Gastroesophageal sphincter (tissue), 4 donors: Measurements from ENCODE around the gene RAD51B. TPM values are rescaled to one million over a fixed set of nuclear protein-coding genes. Genes with fewer than 3 reads are reported as not detected.

Experiments used
- ATAC-seq: fragments of 150-250 bp; one replicate; pipeline ENCODE4 v1.9.1; 2016; ENCODE audit warnings: mild to moderate bottlenecking, moderate library complexity
- H3K27ac ChIP-seq, 4 donors: fragments of 200-600 bp; sonication (generic) in 3 of 4; 1 replicate in 3 of 4; 2 replicates in 1 of 4; pipeline ENCODE4 v1.5.1; 2016 to 2019
- H3K27me3 ChIP-seq: fragments of 200-600 bp; sonication (generic); one replicate; pipeline ENCODE4 v1.5.1; 2019
- H3K36me3 ChIP-seq, 2 donors: fragments of 200-600 bp; sonication (generic); one replicate each; pipeline ENCODE4 v1.5.1; 2019; ENCODE audit warnings: control low read depth in 1 of 2
- H3K4me1 ChIP-seq, 3 donors: fragments of 200-600 bp; sonication (generic); 1 replicate in 2 of 3; 2 replicates in 1 of 3; pipeline ENCODE4 v1.5.1; 2016 to 2019; ENCODE audit warnings: control low read depth in 2 of 3
- H3K4me3 ChIP-seq, 2 donors: fragments of 200-600 bp; sonication (generic); one replicate each; pipeline ENCODE4 v1.5.1; 2019; ENCODE audit warnings: mild to moderate bottlenecking in 1 of 2, moderate library complexity in 1 of 2
- H3K9me3 ChIP-seq, 3 donors: fragments of 200-600 bp; sonication (generic); one replicate each; pipeline ENCODE4 v1.5.1; 2017 to 2019; ENCODE audit warnings: control low read depth in 2 of 3
- CTCF ChIP-seq, 4 experiments: fragments of 200-600 bp in 2 of 4; fragments of 450-650 bp in 2 of 4; sonication (generic) in 1 of 4; IDR thresholded peaks; one replicate each; pipeline ENCODE4 v1.5.1; 2017 to 2019; ENCODE audit warnings: antibody characterized with exemption in 4 of 4, mild to moderate bottlenecking in 2 of 4, moderate library complexity in 2 of 4
- EP300 ChIP-seq: sonication (generic); formaldehyde crosslinking; IDR thresholded peaks from one replicate; pipeline ENCODE4 v1.6.1; 2017; ENCODE audit warnings: antibody characterized with exemption, mild to moderate bottlenecking
- POLR2A ChIP-seq, 2 donors: fragments of 450-650 bp; IDR thresholded peaks; one replicate each; pipeline ENCODE4 v1.6.1; 2017; ENCODE audit warnings: antibody characterized with exemption in 2 of 2, mild to moderate bottlenecking in 2 of 2, moderate library complexity in 1 of 2
- POLR2AphosphoS5 ChIP-seq: sonication (generic); formaldehyde crosslinking; IDR thresholded peaks from one replicate; pipeline ENCODE4 v1.6.1; 2017; ENCODE audit warnings: antibody characterized with exemption
- WGBS, 2 donors: methylation state at CpG; one replicate each; pipeline ENCODE4 v1.1.5; 2018; ENCODE audit warnings: low coverage in 1 of 2; 5-methylcytosine and 5-hydroxymethylcytosine counted together
- total RNA-seq, 4 donors: library from RNA; depleted of rRNA; stranded (reverse); fragments of >200 nt; gene quantifications; one replicate each; pipeline ENCODE4 v1.1.0, GENCODE V29; 2016

RAD51B gene
- total RNA-seq, 4 donors from 2014 or later = 5.1 to 7.0 (median 6.0) TPM

- H3K36me3 ChIP-seq = no peaks in the 10 kb centered on the region
- H3K27ac ChIP-seq = no peak overlapping the region
- H3K4me3 ChIP-seq = no peak overlapping the region
- no peaks in the 10 kb centered on the region for H3K27me3 ChIP-seq
- peaks cover 0 to 59% (median 10%) of the 10 kb centered on the region in 3 donors for H3K4me1 ChIP-seq
- no peak for TF ChIP-seq EP300
- no peak for TF ChIP-seq POLR2A (IDR thresholded peaks at IDR 0.05)
- TF ChIP-seq POLR2AphosphoS5 = no peak
- TF ChIP-seq CTCF (IDR thresholded peaks at IDR 0.05) = no peak
- no peaks in the 10 kb centered on the region for H3K9me3 ChIP-seq
- ATAC-seq = no peak
- WGBS, 2 donors = 92 to 93% methylated on average over 3 to 5 of the region's 11 CpGs
These were observed 805.1 kb downstream of the RAD51B start for GRCh38 chr14:68624541-68625220.

GRCh38 chr14:68625366-68626090 is 805.9 kb downstream of the RAD51B start:
- peak overlapping the region in 3 of 4 donors; percentile 5 to 44 (median 29) for H3K27ac ChIP-seq
- no peak overlapping the region for H3K4me3 ChIP-seq
- ATAC-seq = no peak
- H3K9me3 ChIP-seq = no peaks in the 10 kb centered on the region
- no peaks in the 10 kb centered on the region for H3K27me3 ChIP-seq
- TF ChIP-seq POLR2AphosphoS5 = no peak
- TF ChIP-seq EP300 = no peak
- TF ChIP-seq POLR2A (IDR thresholded peaks at IDR 0.05) = no peak
- TF ChIP-seq CTCF (IDR thresholded peaks at IDR 0.05) = no peak
- peaks cover 0 to 65% (median 10%) of the 10 kb centered on the region in 3 donors for H3K4me1 ChIP-seq
- WGBS, 2 donors = 93% methylated on average over 2 to 4 of the region's 7 CpGs
- H3K36me3 ChIP-seq = no peaks in the 10 kb centered on the region

GRCh38 chr14:68626386-68626785 is 806.8 kb downstream of the RAD51B start:
- Histone ChIP-seq H3K27ac (peak overlapping the region in 3 of 4 donors; percentile 5 to 48 (median 44)), H3K4me1 (peaks cover 0 to 65% (median 7%) of the 10 kb centered on the region in 3 donors), H3K9me3 (no peaks in the 10 kb centered on the region), H3K4me3 (no peak overlapping the region), H3K27me3 (no peaks in the 10 kb centered on the region), H3K36me3 (no peaks in the 10 kb centered on the region)
- TF ChIP-seq POLR2AphosphoS5 (no peak), CTCF (IDR thresholded peaks at IDR 0.05) (no peak), POLR2A (IDR thresholded peaks at IDR 0.05) (no peak)
- 29 to 40% methylated on average over 1 of the region's 1 CpG for WGBS, 2 donors
- ATAC-seq = no peak

GRCh38 chr14:68627050-68627867 is 807.7 kb downstream of the RAD51B start:
- ATAC-seq = peak; percentile 21
- H3K4me1 ChIP-seq = peaks cover 0 to 66% (median 4%) of the 10 kb centered on the region in 3 donors
- H3K4me3 ChIP-seq = no peak overlapping the region

More at GRCh38 chr14:68627050-68627867, 807.7 kb downstream of the RAD51B start:
- Histone ChIP-seq H3K36me3 (no peaks in the 10 kb centered on the region), H3K9me3 (no peaks in the 10 kb centered on the region), H3K27me3 (no peaks in the 10 kb centered on the region), H3K27ac (peak overlapping the region in 3 of 4 donors; percentile 39 to 48 (median 44))
- TF ChIP-seq POLR2AphosphoS5 (peak; percentile 10), CTCF (IDR thresholded peaks at IDR 0.05) (no peak), POLR2A (IDR thresholded peaks at IDR 0.05) (no peak), EP300 (no peak)
- WGBS, 2 donors = 49 to 58% methylated on average over 3 to 5 of the region's 6 CpGs
